ENCODE measurements around the gene KCTD5. TPM values are rescaled to one million over a fixed set of nuclear protein-coding genes. Genes with fewer than 3 reads are reported as not detected.

KCTD5 gene
- total and polyA plus RNA-seq, 10 of the 15 experiments (the other 5 are each of a cell fraction or from before 2014, with no cell fraction given): 0.58 to 56.4 (median 37.3) TPM

DNA sequence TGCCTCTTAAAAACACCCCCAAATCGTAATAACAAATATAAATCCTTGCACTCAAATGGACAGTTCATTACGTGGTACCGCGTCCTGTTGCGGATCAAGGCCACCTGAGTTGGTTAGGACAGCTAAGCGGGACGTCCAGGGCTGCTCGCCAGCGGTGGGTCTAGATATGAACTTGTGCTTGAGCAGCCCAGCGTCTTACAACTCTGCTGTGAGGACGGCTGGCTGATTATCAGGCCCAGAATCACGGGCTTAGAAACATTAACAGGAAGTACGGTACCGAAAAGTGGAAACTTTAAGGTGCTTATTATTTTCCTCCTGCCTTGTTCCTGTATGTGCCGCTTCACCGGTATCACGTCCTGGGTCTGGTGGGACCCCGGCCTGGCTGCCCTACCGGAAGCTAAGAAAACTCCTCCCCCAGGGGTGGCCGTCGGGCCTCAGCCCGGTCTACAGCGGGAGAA lies 69.3 kb downstream of the KCTD5 start:
- peak overlapping the region; percentile 98 for H3K9ac ChIP-seq (ENCODE audit: control insufficient read depth, insufficient read depth, low read length)
- no peak for DNase-seq (ENCODE audit: low read depth, low spot score)
- peaks cover 17% of the 10 kb centered on the region; the same call in 1 of the 2 replicates for H3K4me1 ChIP-seq (ENCODE audit: control insufficient read depth, insufficient read depth, low read length)
- H4K20me1 ChIP-seq (ENCODE audit: control insufficient read depth, insufficient read depth): peaks cover 23% of the 10 kb centered on the region
- ATAC-seq: peak; percentile 75
- H3K4me2 ChIP-seq (ENCODE audit: control insufficient read depth, insufficient read depth): peak overlapping the region; percentile 95
- 28% methylated on average over 23 of the region's 23 CpGs for WGBS (ENCODE audit: insufficient coverage, insufficient replicate concordance, low lambda C conversion rate, missing lambda C conversion rate)
- H3K27ac ChIP-seq (ENCODE audit: control insufficient read depth, insufficient read depth): peak overlapping the region; percentile 99
- RAD21 ChIA-PET (ENCODE audit: unreplicated experiment): interaction anchor here (1.2 kb wide), 1 partner anchor 79 kb away, joined by 3 read pairs; no protein-coding TSS in a partner anchor
- H3K4me3 ChIP-seq: peak overlapping the region; percentile 77
- peaks cover 55% of the 10 kb centered on the region for H3K79me2 ChIP-seq (ENCODE audit: control insufficient read depth, insufficient read depth, low read length)
- no peaks in the 10 kb centered on the region; the same call in 2 of the 3 replicates for H3K9me3 ChIP-seq (replicated peaks; ENCODE audit: control insufficient read depth, insufficient read depth, low read length)
- peak overlapping the region; percentile 100 for H2AFZ ChIP-seq (ENCODE audit: control insufficient read depth, low read depth, low read length)
- BruUV-seq (replicated peaks): TSS peak; percentile 95
- no peak for FAIRE-seq
- H3K27me3 ChIP-seq (replicated peaks in 1 of 2; ENCODE audit: control insufficient read depth in 2 of 2, insufficient read depth in 2 of 2, low read length in 1 of 2): no peaks in the 10 kb centered on the region
- SMC1A ChIA-PET (ENCODE audit: uncharacterized antibody, unreplicated experiment): interaction anchor here (1.8 to 2.8 kb wide), 2 partner anchors 24 to 27 kb away, joined by 4 to 7 read pairs; no protein-coding TSS in a partner anchor
- in situ Hi-C loops (cut with MboI) (no loop called here), intact Hi-C loops (cut with micrococcal nuclease; ENCODE audit: unreplicated experiment) (loop anchor here (2.0 kb wide), 1 partner anchor 25 kb away; the partner anchor contains the start of gene ELOB)
- CTCF ChIA-PET: no interaction called here
- POLR2A ChIA-PET: interaction anchor here (1.4 to 1.7 kb wide), 2 partner anchors 25 to 26 kb away, joined by 4 to 8 read pairs; partner anchors contain the start of gene ELOB
- H3K36me3 ChIP-seq (ENCODE audit: control insufficient read depth in 2 of 2, insufficient read depth in 2 of 2, low read length in 1 of 2): peaks cover 5 to 10% of the 10 kb centered on the region in 2 experiments
- TF ChIP-seq POLR2AphosphoS5 (IDR thresholded peaks at IDR 0.05; ENCODE audit: low read length): 0 out of 2 replicates have a peak, but pooled peaks have one; percentile 63
- TF ChIP-seq, protein P1, sequence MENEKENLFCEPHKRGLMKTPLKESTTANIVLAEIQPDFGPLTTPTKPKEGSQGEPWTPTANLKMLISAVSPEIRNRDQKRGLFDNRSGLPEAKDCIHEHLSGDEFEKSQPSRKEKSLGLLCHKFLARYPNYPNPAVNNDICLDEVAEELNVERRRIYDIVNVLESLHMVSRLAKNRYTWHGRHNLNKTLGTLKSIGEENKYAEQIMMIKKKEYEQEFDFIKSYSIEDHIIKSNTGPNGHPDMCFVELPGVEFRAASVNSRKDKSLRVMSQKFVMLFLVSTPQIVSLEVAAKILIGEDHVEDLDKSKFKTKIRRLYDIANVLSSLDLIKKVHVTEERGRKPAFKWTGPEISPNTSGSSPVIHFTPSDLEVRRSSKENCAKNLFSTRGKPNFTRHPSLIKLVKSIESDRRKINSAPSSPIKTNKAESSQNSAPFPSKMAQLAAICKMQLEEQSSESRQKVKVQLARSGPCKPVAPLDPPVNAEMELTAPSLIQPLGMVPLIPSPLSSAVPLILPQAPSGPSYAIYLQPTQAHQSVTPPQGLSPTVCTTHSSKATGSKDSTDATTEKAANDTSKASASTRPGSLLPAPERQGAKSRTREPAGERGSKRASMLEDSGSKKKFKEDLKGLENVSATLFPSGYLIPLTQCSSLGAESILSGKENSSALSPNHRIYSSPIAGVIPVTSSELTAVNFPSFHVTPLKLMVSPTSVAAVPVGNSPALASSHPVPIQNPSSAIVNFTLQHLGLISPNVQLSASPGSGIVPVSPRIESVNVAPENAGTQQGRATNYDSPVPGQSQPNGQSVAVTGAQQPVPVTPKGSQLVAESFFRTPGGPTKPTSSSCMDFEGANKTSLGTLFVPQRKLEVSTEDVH (IDR thresholded peaks at IDR 0.05; ENCODE audit: low read depth, partially characterized antibody): no peak
- no peak for TF ChIP-seq CREM (IDR thresholded peaks at IDR 0.05; ENCODE audit: low read depth)
- TF ChIP-seq IKZF1 (conservative IDR thresholded peaks at IDR 0.05): no peak
- TF ChIP-seq, protein P2, sequence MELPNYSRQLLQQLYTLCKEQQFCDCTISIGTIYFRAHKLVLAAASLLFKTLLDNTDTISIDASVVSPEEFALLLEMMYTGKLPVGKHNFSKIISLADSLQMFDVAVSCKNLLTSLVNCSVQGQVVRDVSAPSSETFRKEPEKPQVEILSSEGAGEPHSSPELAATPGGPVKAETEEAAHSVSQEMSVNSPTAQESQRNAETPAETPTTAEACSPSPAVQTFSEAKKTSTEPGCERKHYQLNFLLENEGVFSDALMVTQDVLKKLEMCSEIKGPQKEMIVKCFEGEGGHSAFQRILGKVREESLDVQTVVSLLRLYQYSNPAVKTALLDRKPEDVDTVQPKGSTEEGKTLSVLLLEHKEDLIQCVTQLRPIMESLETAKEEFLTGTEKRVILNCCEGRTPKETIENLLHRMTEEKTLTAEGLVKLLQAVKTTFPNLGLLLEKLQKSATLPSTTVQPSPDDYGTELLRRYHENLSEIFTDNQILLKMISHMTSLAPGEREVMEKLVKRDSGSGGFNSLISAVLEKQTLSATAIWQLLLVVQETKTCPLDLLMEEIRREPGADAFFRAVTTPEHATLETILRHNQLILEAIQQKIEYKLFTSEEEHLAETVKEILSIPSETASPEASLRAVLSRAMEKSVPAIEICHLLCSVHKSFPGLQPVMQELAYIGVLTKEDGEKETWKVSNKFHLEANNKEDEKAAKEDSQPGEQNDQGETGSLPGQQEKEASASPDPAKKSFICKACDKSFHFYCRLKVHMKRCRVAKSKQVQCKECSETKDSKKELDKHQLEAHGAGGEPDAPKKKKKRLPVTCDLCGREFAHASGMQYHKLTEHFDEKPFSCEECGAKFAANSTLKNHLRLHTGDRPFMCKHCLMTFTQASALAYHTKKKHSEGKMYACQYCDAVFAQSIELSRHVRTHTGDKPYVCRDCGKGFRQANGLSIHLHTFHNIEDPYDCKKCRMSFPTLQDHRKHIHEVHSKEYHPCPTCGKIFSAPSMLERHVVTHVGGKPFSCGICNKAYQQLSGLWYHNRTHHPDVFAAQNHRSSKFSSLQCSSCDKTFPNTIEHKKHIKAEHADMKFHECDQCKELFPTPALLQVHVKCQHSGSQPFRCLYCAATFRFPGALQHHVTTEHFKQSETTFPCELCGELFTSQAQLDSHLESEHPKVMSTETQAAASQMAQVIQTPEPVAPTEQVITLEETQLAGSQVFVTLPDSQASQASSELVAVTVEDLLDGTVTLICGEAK (IDR thresholded peaks at IDR 0.05; ENCODE audit: borderline replicate concordance): peak; percentile 71
- TF ChIP-seq, protein P3, sequence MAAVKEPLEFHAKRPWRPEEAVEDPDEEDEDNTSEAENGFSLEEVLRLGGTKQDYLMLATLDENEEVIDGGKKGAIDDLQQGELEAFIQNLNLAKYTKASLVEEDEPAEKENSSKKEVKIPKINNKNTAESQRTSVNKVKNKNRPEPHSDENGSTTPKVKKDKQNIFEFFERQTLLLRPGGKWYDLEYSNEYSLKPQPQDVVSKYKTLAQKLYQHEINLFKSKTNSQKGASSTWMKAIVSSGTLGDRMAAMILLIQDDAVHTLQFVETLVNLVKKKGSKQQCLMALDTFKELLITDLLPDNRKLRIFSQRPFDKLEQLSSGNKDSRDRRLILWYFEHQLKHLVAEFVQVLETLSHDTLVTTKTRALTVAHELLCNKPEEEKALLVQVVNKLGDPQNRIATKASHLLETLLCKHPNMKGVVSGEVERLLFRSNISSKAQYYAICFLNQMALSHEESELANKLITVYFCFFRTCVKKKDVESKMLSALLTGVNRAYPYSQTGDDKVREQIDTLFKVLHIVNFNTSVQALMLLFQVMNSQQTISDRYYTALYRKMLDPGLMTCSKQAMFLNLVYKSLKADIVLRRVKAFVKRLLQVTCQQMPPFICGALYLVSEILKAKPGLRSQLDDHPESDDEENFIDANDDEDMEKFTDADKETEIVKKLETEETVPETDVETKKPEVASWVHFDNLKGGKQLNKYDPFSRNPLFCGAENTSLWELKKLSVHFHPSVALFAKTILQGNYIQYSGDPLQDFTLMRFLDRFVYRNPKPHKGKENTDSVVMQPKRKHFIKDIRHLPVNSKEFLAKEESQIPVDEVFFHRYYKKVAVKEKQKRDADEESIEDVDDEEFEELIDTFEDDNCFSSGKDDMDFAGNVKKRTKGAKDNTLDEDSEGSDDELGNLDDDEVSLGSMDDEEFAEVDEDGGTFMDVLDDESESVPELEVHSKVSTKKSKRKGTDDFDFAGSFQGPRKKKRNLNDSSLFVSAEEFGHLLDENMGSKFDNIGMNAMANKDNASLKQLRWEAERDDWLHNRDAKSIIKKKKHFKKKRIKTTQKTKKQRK (IDR thresholded peaks at IDR 0.05; ENCODE audit: low read depth, low read length): no peak
- TF ChIP-seq ESRRA (IDR thresholded peaks at IDR 0.05; ENCODE audit: low read length): no peak
- TF ChIP-seq, protein P4, sequence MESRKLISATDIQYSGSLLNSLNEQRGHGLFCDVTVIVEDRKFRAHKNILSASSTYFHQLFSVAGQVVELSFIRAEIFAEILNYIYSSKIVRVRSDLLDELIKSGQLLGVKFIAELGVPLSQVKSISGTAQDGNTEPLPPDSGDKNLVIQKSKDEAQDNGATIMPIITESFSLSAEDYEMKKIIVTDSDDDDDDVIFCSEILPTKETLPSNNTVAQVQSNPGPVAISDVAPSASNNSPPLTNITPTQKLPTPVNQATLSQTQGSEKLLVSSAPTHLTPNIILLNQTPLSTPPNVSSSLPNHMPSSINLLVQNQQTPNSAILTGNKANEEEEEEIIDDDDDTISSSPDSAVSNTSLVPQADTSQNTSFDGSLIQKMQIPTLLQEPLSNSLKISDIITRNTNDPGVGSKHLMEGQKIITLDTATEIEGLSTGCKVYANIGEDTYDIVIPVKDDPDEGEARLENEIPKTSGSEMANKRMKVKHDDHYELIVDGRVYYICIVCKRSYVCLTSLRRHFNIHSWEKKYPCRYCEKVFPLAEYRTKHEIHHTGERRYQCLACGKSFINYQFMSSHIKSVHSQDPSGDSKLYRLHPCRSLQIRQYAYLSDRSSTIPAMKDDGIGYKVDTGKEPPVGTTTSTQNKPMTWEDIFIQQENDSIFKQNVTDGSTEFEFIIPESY (IDR thresholded peaks at IDR 0.05): peak; percentile 88

All from GM12878 (cell line).